PC-3 (cell line): Measurements from ENCODE around the gene HTT-AS. TPM values are rescaled to one million over a fixed set of nuclear protein-coding genes. Genes with fewer than 3 reads are reported as not detected.

Experiments
- ATAC-seq: fragments of 200-7000 bp; cut with Tn5 transposase; 2 replicates; pipeline ENCODE4 v1.9.1; 2020; ENCODE audit warnings: mild to moderate bottlenecking, moderate library complexity
- BruUV-seq: library from RNA; stranded (reverse); fragments of 400-500 nt; replicated peaks from 2 replicates; lab custom pipeline; 2021; lab: Mats Ljungman, UMichigan
- CTCF ChIA-PET: fragments of 300-600 bp; sonication (Branson Sonifier 250); formaldehyde crosslinking; loops from one replicate; lab custom pipeline; 2022; ENCODE audit warnings: antibody characterized with exemption; lab: Charles Lee
- POLR2A ChIA-PET: fragments of 300-600 bp; sonication (Branson Sonifier 250); formaldehyde crosslinking; loops from one replicate; lab custom pipeline; 2022; ENCODE audit warnings: antibody characterized with exemption; ENCODE audit not compliant: unreplicated experiment; lab: Charles Lee
- DNase-seq: peaks from one replicate; pipeline ENCODE4 v3.0.0-alpha.2; 2015
- H2AFZ ChIP-seq: fragments of 300-600 bp; sonication (generic); 2 replicates; pipeline ENCODE4 v1.6.0; 2016; ENCODE audit warnings: antibody characterized with exemption, low read length
- H3F3A ChIP-seq: fragments of 300-600 bp; sonication (generic); one replicate; pipeline ENCODE4 v1.6.0; 2017; ENCODE audit warnings: antibody characterized with exemption, low read length, control low read depth, mild to moderate bottlenecking; ENCODE audit not compliant: unreplicated experiment
- H3K27ac ChIP-seq: fragments of 300-600 bp; sonication (generic); 2 replicates; pipeline ENCODE4 v1.5.1; 2016; ENCODE audit warnings: mild to moderate bottlenecking, low read length
- H3K27me3 ChIP-seq: fragments of 300-600 bp; sonication (generic); 2 replicates; pipeline ENCODE4 v1.6.1; 2016; ENCODE audit warnings: low read length, mixed read lengths
- H3K36me3 ChIP-seq: fragments of 300-600 bp; sonication (generic); 2 replicates; pipeline ENCODE4 v1.6.1; 2016; ENCODE audit warnings: low read depth, mixed run types, low read length, mixed read lengths
- H3K4me1 ChIP-seq: fragments of 300-600 bp; sonication (generic); 2 replicates; pipeline ENCODE4 v1.5.1; 2016; ENCODE audit warnings: low read length; ENCODE audit not compliant: insufficient read depth
- H3K4me2 ChIP-seq: fragments of 300-600 bp; sonication (generic); 2 replicates; pipeline ENCODE4 v1.6.0; 2016; ENCODE audit warnings: low read length
- H3K4me3 ChIP-seq: fragments of 300-600 bp; sonication (generic); 2 replicates; pipeline ENCODE4 v1.5.1; 2016; ENCODE audit warnings: mild to moderate bottlenecking, low read length, mixed read lengths
- H3K79me2 ChIP-seq: fragments of 300-600 bp; sonication (generic); 2 replicates; pipeline ENCODE4 v1.6.1; 2017; ENCODE audit warnings: low read length, mixed read lengths
- H3K9ac ChIP-seq: fragments of 300-600 bp; sonication (generic); 2 replicates; pipeline ENCODE4 v1.6.0; 2016; ENCODE audit warnings: mild to moderate bottlenecking, low read length
- H3K9me2 ChIP-seq: fragments of 300-600 bp; sonication (generic); replicated peaks from 2 replicates; pipeline ENCODE4 v1.6.1; 2016; ENCODE audit warnings: mixed run types, low read length, mixed read lengths
- H3K9me3 ChIP-seq: fragments of 300-600 bp; sonication (generic); 2 replicates; pipeline ENCODE4 v1.6.1; 2016; ENCODE audit warnings: low read length, mixed read lengths
- H4K20me1 ChIP-seq: fragments of 300-600 bp; sonication (generic); 2 replicates; pipeline ENCODE4 v1.6.1; 2016; ENCODE audit warnings: low read length, mixed read lengths
- EZH2 ChIP-seq: fragments of 300-600 bp; sonication (generic); IDR thresholded peaks from one replicate; pipeline ENCODE4 v1.6.1; 2017; ENCODE audit warnings: antibody characterized with exemption, mild to moderate bottlenecking, low read length; ENCODE audit not compliant: unreplicated experiment
- EZH2phosphoT487 ChIP-seq: fragments of 300-600 bp; sonication (generic); IDR thresholded peaks from 2 replicates; pipeline ENCODE4 v1.6.1; 2018; ENCODE audit warnings: mild to moderate bottlenecking, antibody characterized with exemption, low read length, borderline replicate concordance
- intact Hi-C: fragments of 100-400 bp; cut with micrococcal nuclease; formaldehyde crosslinking; loops from 2 replicates; pipeline ENCODE4 v1.9.0; 2023
- total RNA-seq: library from RNA; depleted of rRNA; stranded (reverse); fragments of >200 nt; gene quantifications from 2 replicates; pipeline ENCODE4 v1.2.3, GENCODE V29; 2014
- TF ChIP-seq, protein P1 (sequence below): fragments of 300-600 bp; sonication (generic); conservative IDR thresholded peaks from 2 replicates; pipeline ENCODE4 v1.5.1; 2017; ENCODE audit warnings: antibody characterized with exemption, low read depth, mild to moderate bottlenecking, low read length

The HTT-AS gene
- total RNA-seq, 1 experiment from 2014 or later, result not detected

DNA sequence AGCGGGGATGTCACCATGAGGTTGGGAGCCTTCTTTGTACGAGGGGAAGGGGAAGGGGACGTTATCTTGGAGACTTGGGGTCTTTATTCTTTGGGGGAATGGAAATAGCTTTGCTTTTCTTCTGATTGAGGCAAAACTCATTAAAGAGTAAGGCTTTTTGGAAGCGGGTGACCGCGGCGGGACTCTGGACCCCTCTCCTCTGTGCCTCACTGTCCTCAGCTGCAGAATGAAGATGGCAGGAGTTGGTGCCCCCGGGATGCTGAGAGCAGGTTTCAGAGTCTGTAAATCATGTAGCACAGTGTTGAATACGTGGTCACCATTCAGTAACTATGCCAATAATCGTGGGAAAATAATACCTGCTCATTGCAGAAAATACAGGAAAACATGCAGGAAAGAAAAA is 32.1 kb downstream of the HTT-AS start:
- intact Hi-C loops, result loop anchor here (2.0 kb wide), 1 partner anchor 33 kb away; the partner anchor contains the start of genes HTT and HTT-AS
- Histone ChIP-seq H3K27me3 (no peaks in the 10 kb centered on the region), H3K27ac (peak overlapping the region; percentile 81), H3F3A (no peaks in the 10 kb centered on the region), H3K4me2 (peak overlapping the region; percentile 89), H3K4me1 (peaks cover 16% of the 10 kb centered on the region), H2AFZ (peak overlapping the region; percentile 96), H3K4me3 (peak overlapping the region; percentile 74), H3K79me2 (peaks cover 3% of the 10 kb centered on the region; the same call in 1 of the 2 replicates), H3K9me2 (no peaks in the 10 kb centered on the region), H4K20me1 (no peaks in the 10 kb centered on the region), H3K36me3 (no peaks in the 10 kb centered on the region), H3K9ac (peak overlapping the region; percentile 85), H3K9me3 (no peaks in the 10 kb centered on the region)
- no peak for DNase-seq
- ChIA-PET POLR2A (no interaction called here), CTCF (interaction anchor here (0.6 kb wide), 1 partner anchor 64 kb away, joined by 3 read pairs; no protein-coding TSS in a partner anchor)
- no TSS peak for BruUV-seq
- ATAC-seq, result no peak
- TF ChIP-seq EZH2, result no peak
- TF ChIP-seq, protein P1, sequence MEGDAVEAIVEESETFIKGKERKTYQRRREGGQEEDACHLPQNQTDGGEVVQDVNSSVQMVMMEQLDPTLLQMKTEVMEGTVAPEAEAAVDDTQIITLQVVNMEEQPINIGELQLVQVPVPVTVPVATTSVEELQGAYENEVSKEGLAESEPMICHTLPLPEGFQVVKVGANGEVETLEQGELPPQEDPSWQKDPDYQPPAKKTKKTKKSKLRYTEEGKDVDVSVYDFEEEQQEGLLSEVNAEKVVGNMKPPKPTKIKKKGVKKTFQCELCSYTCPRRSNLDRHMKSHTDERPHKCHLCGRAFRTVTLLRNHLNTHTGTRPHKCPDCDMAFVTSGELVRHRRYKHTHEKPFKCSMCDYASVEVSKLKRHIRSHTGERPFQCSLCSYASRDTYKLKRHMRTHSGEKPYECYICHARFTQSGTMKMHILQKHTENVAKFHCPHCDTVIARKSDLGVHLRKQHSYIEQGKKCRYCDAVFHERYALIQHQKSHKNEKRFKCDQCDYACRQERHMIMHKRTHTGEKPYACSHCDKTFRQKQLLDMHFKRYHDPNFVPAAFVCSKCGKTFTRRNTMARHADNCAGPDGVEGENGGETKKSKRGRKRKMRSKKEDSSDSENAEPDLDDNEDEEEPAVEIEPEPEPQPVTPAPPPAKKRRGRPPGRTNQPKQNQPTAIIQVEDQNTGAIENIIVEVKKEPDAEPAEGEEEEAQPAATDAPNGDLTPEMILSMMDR, result no peak
- no peak for TF ChIP-seq EZH2phosphoT487

DNA sequence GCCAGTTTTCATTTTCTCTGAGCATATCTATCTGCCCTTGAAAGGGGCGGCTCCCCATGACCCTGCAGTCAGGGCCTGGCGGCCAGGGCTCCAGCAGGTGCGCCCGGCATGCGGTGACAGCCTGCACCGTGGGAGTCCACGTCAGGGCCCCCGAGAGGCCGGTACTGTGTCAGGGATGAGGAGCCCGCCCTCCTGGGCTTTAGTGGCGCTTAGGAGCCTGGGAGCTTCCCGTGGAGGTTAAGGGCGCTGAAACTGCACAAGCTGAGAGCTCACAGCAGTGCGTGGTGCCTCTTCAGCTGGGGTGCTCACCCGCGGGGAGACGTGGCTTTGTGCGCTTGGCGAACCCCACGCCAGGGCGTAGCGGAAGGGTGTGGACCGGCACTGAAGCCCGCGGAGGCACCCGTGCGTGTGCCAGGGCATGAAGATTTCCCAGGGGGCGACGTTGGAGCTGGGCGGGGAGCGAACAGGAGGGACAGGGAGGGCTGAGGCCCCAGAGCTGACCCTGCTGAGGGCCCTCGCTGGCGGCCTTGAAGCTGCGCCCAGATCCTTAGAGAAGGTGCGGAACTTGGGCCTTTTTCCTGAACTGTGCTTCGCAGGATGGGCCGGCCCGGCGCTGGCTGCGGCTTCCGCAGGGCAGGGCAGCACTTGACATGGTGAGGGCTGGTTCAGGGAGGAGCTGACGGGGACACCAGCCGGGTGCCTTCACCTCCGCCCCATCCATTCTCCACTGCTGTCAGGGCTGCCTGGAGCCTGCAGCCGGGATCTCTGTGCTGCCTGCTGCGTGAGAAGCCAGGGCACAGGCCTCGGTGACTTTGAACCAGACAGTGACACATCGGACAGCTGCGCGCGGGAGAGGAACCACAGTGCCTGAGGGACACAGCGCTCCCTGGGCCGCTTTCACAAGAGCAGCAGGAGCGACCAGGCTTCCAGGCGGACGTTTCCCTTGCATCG is 32.9 kb downstream of the HTT-AS start:
- no peaks in the 10 kb centered on the region for H4K20me1 ChIP-seq
- H3K9ac ChIP-seq, result peak overlapping the region; percentile 85
- peak overlapping the region; percentile 81 for H3K27ac ChIP-seq
- ChIA-PET POLR2A (no interaction called here), CTCF (interaction anchor here (0.6 kb wide), 1 partner anchor 63 kb away, joined by 3 read pairs; no protein-coding TSS in a partner anchor)
- H2AFZ ChIP-seq, result peak overlapping the region; percentile 96
- H3K4me2 ChIP-seq, result peak overlapping the region; percentile 89
- peaks cover 16% of the 10 kb centered on the region for H3K4me1 ChIP-seq
- H3K36me3 ChIP-seq, result no peaks in the 10 kb centered on the region
- no peaks in the 10 kb centered on the region for H3F3A ChIP-seq
- peak overlapping the region; percentile 74 for H3K4me3 ChIP-seq
- intact Hi-C loops, result loop anchor here (2.0 kb wide), 1 partner anchor 33 kb away; the partner anchor contains the start of genes HTT and HTT-AS
- BruUV-seq, result TSS peak; percentile 79
- H3K79me2 ChIP-seq, result peaks cover 3% of the 10 kb centered on the region; the same call in 1 of the 2 replicates
- peak; percentile 63 for DNase-seq
- H3K9me3 ChIP-seq, result no peaks in the 10 kb centered on the region
- ATAC-seq, result peak; percentile 86
- TF ChIP-seq, protein P1, result no peak
- TF ChIP-seq EZH2 (no peak), EZH2phosphoT487 (no peak)
- H3K27me3 ChIP-seq, result no peaks in the 10 kb centered on the region
- H3K9me2 ChIP-seq, result no peaks in the 10 kb centered on the region
